Astrocyte (in vitro differentiated cells and primary cell): Measurements from ENCODE around the gene LRRC27. TPM values are rescaled to one million over a fixed set of nuclear protein-coding genes. Genes with fewer than 3 reads are reported as not detected.

Experiments used
- DNase-seq: peaks from one replicate; pipeline ENCODE4 v3.0.0-alpha.2; 2010; ENCODE audit warnings: low read depth
- FAIRE-seq: peaks from 2 replicates; lab custom pipeline; 2011; peaks lifted over from hg19 to GRCh38; lab: Jason Lieb, UNC
- H2AFZ ChIP-seq: 2 replicates; pipeline ENCODE4 v1.6.0; 2012; ENCODE audit warnings: low read depth, low read length, inconsistent platforms
- H3K27ac ChIP-seq: 2 replicates; pipeline ENCODE4 v1.5.1; 2011; ENCODE audit warnings: low read depth, low read length, inconsistent platforms
- H3K27me3 ChIP-seq: 2 replicates; pipeline ENCODE4 v1.6.0; 2011; ENCODE audit warnings: low read length, inconsistent platforms; ENCODE audit not compliant: insufficient read depth
- H3K36me3 ChIP-seq: 2 replicates; pipeline ENCODE4 v1.5.1; 2011; ENCODE audit warnings: low read length, inconsistent platforms; ENCODE audit not compliant: insufficient read depth
- H3K4me1 ChIP-seq: 2 replicates; pipeline ENCODE4 v1.5.1; 2011; ENCODE audit warnings: low read length, inconsistent platforms; ENCODE audit not compliant: insufficient read depth
- H3K4me2 ChIP-seq: 2 replicates; pipeline ENCODE4 v1.6.0; 2012; ENCODE audit warnings: low read length, inconsistent platforms
- H3K4me3 ChIP-seq: 2 replicates; pipeline ENCODE4 v1.5.1; 2011; ENCODE audit warnings: low read depth, mild to moderate bottlenecking, low read length, inconsistent platforms; ENCODE audit not compliant: insufficient read depth
- H3K79me2 ChIP-seq: 2 replicates; pipeline ENCODE4 v1.6.0; 2012; ENCODE audit warnings: mild to moderate bottlenecking, low read length, inconsistent platforms; ENCODE audit not compliant: insufficient read depth
- H3K9ac ChIP-seq: 2 replicates; pipeline ENCODE4 v1.6.0; 2012; ENCODE audit warnings: mild to moderate bottlenecking, low read length, inconsistent platforms
- H3K9me3 ChIP-seq: 2 replicates; pipeline ENCODE4 v1.5.1; 2012; ENCODE audit warnings: low read depth, mild to moderate bottlenecking, low read length, inconsistent platforms; ENCODE audit not compliant: insufficient read depth
- H4K20me1 ChIP-seq: 2 replicates; pipeline ENCODE4 v1.6.0; 2012; ENCODE audit warnings: low read length, inconsistent platforms; ENCODE audit not compliant: insufficient read depth
- H3K27ac Mint-ChIP-seq: one replicate; pipeline ENCODE4 v1.8.0; 2021; ENCODE audit warnings: mild to moderate bottlenecking, mixed read lengths; ENCODE audit not compliant: unreplicated experiment
- H3K27me3 Mint-ChIP-seq: one replicate; pipeline ENCODE4 v1.8.0; 2021; ENCODE audit warnings: low read depth, mixed read lengths; ENCODE audit not compliant: unreplicated experiment
- H3K36me3 Mint-ChIP-seq: one replicate; pipeline ENCODE4 v1.8.0; 2021; ENCODE audit warnings: low read depth, mixed read lengths; ENCODE audit not compliant: unreplicated experiment
- H3K4me1 Mint-ChIP-seq: one replicate; pipeline ENCODE4 v1.8.0; 2021; ENCODE audit warnings: low read depth, mixed read lengths; ENCODE audit not compliant: unreplicated experiment
- H3K4me3 Mint-ChIP-seq: one replicate; pipeline ENCODE4 v1.8.0; 2021; ENCODE audit warnings: mild to moderate bottlenecking, moderate library complexity, mixed read lengths; ENCODE audit not compliant: unreplicated experiment
- H3K9me3 Mint-ChIP-seq: one replicate; pipeline ENCODE4 v1.8.0; 2021; ENCODE audit warnings: mild to moderate bottlenecking, mixed read lengths; ENCODE audit not compliant: unreplicated experiment
- CTCF ChIP-seq: IDR thresholded peaks from 2 replicates; pipeline ENCODE4 v1.5.1; 2011; ENCODE audit warnings: low read depth, mild to moderate bottlenecking, inconsistent platforms, low read length, moderate library complexity; ENCODE audit not compliant: insufficient read depth
- EZH2 ChIP-seq: IDR thresholded peaks from 2 replicates; pipeline ENCODE4 v1.6.1; 2012; ENCODE audit warnings: mild to moderate bottlenecking, low read length, inconsistent platforms; ENCODE audit not compliant: insufficient read depth
- total RNA-seq: library from RNA; stranded (reverse); gene quantifications from 2 replicates; pipeline ENCODE4 v1.2.1, GENCODE V29; 2021

The LRRC27 gene
- total RNA-seq, 1 donor from 2014 or later: 8.0 TPM

DNA sequence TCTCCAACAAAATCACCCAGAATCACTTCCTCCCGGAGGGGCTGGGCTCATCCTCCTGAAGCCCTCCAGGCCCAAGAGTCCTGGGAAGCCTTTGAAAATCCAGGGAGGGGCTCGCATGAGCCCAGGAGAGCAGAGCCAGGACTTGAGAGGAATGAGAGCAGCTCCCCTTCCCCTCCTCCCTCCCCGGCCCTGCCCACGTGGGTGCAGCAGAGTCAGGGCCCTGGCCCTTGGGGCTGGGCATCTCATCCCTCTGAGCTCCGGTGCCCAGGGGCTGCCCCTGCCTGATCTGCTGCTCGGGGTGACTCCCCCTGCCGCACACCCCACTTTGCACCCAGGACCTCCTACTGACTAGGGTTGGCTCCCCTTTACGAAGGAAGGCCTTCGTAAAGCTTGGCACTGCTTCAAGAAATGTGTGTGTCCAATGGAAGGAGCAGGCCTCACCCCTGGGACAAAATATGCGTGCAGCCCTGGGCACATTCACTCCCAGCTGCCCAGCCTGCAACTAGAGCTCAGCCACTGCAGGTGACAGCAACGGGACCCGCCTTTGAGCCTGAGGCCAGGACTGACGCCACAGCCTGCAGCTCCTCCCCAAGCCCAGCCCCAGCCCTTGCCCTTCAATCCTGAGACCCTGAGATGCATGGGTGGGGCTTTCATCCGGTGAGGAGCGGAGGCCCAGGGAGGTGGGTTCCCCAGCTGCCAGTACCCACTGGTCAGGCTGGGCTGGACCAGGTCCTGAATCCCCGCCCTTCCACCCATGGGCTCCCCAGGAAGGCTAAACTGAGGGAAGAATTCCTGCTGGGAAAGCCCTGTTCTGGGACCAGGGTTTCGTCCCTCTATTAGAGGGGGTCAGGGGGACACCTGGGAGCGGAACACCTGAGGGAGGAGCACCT lies 86.8 kb downstream of the LRRC27 start:
- H3K4me3 ChIP-seq: no peak overlapping the region
- H3K4me3 Mint-ChIP-seq: no peak overlapping the region
- H2AFZ ChIP-seq: no peak overlapping the region
- no peak overlapping the region for H3K9ac ChIP-seq
- H3K4me1 ChIP-seq: peaks cover 12% of the 10 kb centered on the region
- no peaks in the 10 kb centered on the region for H3K79me2 ChIP-seq
- FAIRE-seq (no peak), DNase-seq (no peak)
- H3K9me3 ChIP-seq: no peaks in the 10 kb centered on the region
- no peaks in the 10 kb centered on the region for H3K9me3 Mint-ChIP-seq
- H3K4me2 ChIP-seq: no peak overlapping the region
- no peaks in the 10 kb centered on the region for H3K36me3 ChIP-seq
- TF ChIP-seq CTCF (no peak), EZH2 (no peak)
- H3K27me3 ChIP-seq: no peaks in the 10 kb centered on the region
- no peak overlapping the region for H3K27ac ChIP-seq
- H3K36me3 Mint-ChIP-seq: no peaks in the 10 kb centered on the region
- no peaks in the 10 kb centered on the region for H3K27me3 Mint-ChIP-seq
- no peak overlapping the region for H3K27ac Mint-ChIP-seq
- H3K4me1 Mint-ChIP-seq: peaks cover 24% of the 10 kb centered on the region
- H4K20me1 ChIP-seq: peaks cover 8% of the 10 kb centered on the region

GRCh38 chr10:132419538-132420468 lies 87.8 kb downstream of the LRRC27 start:
- peaks cover 22% of the 10 kb centered on the region for H3K4me1 Mint-ChIP-seq
- FAIRE-seq (no peak), DNase-seq (no peak)
- Histone ChIP-seq H3K27me3 (no peaks in the 10 kb centered on the region), H3K9ac (no peak overlapping the region), H3K9me3 (no peaks in the 10 kb centered on the region), H4K20me1 (peaks cover 8% of the 10 kb centered on the region), H3K4me3 (no peak overlapping the region), H3K79me2 (no peaks in the 10 kb centered on the region), H2AFZ (no peak overlapping the region), H3K36me3 (no peaks in the 10 kb centered on the region), H3K4me1 (peaks cover 9% of the 10 kb centered on the region), H3K4me2 (no peak overlapping the region), H3K27ac (no peak overlapping the region)
- H3K36me3 Mint-ChIP-seq: peaks cover 2% of the 10 kb centered on the region
- H3K9me3 Mint-ChIP-seq: no peaks in the 10 kb centered on the region
- TF ChIP-seq CTCF (no peak), EZH2 (no peak)
- H3K27me3 Mint-ChIP-seq: no peaks in the 10 kb centered on the region
- no peak overlapping the region for H3K27ac Mint-ChIP-seq
- no peak overlapping the region for H3K4me3 Mint-ChIP-seq
